Activated T-cell treated with anti-CD3 and anti-CD28 coated beads, Interleukin-2, amount 50 U/mL, for 1 hour (primary cell): ENCODE data around the gene CAMTA1.

Source experiments
- DNase-seq: peaks from one replicate; pipeline ENCODE4 v3.0.0-alpha.2; 2020

The CAMTA1 gene

DNA sequence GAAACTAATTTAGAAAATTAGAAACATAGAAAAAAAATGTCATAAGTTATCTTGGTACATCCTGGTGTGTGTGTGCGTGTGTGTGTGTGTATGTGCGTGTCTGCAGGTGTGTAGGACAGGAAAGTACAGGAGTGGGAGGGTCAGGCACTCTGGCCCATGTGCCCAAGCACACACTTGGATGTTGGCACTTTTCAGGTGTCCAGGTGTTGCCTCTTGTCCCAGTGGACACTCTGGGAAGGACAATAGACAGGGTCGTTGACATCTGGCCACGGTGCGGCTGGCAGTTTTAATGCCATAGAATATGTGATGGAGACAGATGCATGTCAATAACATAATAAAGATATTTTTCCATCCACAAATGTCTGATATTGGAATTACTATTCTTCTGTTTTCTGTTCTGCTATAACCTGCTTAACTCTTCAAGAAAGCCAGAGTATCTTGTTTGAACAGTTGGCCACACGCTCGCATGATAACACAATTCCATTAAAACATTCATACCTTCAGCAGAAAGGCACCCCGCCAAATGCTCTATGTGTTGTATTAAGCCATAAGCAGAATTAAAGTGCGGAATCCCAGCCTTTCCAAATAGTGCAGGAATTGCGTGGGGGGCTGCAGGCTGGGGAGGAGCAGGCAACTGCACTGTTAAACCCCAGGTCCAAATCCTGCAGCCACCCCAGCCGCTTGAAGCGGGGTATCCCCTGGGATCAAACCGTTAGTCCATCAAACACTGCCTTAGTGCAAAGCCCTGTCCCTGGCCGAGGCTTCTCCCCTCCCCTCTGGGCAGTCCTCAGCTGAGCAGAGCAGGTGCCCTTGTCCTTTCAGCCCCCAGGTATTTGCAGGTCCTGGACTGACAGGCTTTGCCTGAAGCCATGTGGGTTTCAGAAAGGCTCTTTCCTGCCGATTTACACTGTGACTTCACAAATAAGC, 390.0 kb downstream of the CAMTA1 start:
- no peak for DNase-seq

DNA sequence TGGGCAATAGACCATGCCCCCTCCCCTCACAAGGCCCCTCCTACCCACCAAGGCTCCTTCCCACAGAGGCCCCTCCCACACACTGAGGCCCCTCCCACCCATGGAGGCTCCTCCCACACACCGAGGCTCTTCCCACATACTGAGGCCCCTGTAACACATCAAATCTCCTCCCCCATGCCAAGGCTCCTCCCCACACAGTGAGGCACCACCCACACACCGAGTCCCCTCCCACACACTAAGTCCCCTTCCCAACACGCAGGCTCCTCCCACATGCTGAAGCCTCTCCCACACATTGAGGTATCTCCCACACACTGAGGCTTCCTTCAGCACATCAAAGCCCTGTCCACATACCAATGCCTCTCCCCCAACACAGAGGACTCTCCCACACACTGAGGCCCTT, 391.8 kb downstream of the CAMTA1 start:
- no peak for DNase-seq

- no peak for DNase-seq
These were observed 392.3 kb downstream of the CAMTA1 start for GRCh38 chr1:7177438-7178146.

DNA sequence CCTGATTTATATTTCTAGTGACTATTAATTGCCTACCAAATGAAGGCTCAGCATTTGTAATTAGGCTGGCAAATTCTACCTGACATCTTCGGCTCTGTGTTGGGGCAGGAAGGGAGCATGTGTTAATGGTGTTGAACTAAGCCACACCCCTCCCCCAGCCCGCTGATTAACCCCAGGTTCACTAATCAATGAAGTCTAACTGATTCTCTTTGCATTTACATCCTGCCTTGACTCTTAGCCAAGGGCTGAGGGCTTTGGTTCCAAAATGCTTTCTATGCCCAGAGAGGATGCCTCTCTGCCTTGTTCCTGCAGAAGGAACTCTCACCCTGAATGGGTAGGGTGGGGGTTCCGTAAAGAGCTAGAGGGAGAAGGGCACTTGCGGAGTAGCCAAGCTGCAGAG, 393.1 kb downstream of the CAMTA1 start:
- DNase-seq: no peak

- no peak for DNase-seq
These were observed 393.5 kb downstream of the CAMTA1 start for GRCh38 chr1:7178741-7179140.

DNA sequence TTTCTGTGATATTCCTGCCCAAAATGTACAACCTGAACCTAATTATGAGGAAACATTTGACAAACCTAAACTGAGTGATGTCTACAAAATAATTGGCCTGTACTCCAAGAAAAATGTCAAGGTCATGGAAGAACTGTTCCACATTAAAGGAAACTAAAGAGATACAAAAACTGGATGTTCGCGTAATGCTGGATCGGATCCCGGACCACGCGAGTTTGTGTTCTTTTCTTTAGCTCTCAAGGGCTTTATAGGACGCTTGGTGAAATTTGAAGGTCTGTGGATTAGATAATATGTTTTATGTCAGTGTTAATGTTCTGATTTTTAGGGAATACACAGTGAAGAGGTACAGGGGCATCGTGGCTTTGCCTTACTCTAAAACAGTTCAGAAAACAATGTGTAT, 400.5 kb downstream of the CAMTA1 start:
- no peak for DNase-seq

- DNase-seq: no peak
These were observed 401.3 kb downstream of the CAMTA1 start for GRCh38 chr1:7186382-7187111.

DNA sequence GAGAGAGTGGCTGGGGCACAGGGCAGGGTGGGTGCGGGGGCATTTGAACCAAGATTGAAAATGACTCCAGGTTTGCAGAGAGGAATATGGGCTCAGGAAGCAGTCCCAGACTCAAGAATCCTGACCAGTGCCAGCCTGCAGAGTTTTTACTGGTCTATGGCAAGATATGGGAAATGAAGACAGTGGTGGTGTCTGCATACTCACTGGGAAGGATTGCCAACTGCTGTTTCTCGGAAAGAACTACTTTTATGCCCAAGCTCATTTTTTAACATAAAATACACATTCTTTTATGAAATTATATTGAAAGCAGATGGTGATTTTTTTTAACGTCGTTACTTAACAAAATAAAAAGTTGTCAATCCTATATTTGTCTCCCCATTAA, 401.8 kb downstream of the CAMTA1 start:
- DNase-seq: no peak

DNA sequence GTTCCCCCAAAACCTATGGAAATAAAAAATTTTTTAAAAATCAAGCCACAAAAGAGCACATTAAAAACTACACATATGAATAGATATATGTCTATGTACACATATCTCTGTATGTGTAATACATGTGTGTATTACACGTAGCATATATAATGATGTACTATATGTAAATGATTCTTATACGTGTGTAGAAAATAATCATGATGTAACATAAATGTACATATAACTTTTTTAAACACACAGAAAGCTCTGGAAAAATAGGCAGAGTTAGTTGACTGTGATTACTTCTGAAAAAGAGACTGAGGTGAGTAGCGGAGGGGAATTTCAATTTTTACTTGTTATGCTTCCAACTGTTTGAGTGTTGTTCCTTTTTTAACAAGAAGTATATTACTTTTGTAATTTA, 405.0 kb downstream of the CAMTA1 start:
- no peak for DNase-seq

DNA sequence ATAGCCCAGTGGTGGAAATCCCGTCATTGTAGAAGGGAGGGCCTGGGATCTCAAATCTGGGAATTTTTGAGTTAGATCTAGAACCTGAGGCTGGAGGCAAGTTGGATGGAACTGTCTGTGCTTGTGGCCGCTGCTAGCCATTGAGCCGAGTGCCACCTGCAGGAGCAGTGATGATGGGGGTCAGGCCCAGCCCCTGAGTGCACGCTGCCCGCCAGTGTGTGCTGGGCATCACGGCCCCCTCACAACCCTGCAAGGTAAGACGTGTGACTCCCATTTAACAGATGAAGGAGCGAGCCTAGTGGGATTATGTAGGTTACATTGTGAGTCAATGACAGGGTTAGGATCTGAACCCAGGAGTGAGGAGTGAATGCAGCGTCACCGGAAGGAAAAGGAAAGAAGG, 407.2 kb downstream of the CAMTA1 start:
- DNase-seq: no peak

DNA sequence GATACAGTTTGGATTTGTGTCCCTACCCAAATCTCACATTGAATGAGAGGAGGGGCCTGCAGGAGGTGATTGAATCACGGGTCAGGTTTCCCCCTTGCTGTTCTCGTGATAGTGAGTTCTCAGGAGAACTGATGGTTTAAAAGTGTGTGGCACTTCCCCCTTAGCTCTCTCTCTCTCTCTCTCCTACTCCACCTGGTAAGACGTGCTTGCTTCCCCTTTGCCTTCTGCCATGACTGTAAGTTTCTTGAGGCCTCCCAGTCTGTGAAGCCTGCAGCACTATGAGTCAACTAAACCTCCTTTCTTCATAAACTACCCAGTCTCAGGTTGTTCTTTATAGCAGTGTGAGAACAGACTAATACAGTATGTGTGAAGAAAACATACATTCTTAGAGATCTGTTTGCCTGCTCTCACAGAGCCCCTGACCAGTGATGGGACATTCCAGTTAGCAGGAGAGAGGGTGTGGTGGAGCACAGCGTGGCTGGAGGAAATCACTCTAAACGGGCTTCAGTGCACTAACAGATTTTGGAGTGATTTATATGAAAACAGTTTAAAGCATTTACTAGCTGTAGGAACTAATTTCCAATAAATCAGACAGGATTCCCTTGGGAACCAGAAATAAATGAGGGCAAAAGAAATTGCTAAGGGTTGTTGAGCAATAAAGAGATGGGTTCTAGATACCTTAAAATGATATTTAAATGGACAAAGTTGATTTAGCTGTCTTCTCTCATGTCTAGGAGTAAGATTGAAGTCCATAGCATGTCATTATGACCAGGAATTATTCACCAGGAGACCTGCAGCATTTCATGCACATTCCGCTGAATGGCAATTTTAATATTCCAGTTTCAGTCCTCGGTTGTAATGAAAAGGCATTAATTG, 411.0 kb downstream of the CAMTA1 start:
- no peak for DNase-seq

- no peak for DNase-seq
These were observed 413.4 kb downstream of the CAMTA1 start for GRCh38 chr1:7198664-7199063.

- no peak for DNase-seq
These were observed 414.0 kb downstream of the CAMTA1 start for GRCh38 chr1:7199077-7199779.

DNA sequence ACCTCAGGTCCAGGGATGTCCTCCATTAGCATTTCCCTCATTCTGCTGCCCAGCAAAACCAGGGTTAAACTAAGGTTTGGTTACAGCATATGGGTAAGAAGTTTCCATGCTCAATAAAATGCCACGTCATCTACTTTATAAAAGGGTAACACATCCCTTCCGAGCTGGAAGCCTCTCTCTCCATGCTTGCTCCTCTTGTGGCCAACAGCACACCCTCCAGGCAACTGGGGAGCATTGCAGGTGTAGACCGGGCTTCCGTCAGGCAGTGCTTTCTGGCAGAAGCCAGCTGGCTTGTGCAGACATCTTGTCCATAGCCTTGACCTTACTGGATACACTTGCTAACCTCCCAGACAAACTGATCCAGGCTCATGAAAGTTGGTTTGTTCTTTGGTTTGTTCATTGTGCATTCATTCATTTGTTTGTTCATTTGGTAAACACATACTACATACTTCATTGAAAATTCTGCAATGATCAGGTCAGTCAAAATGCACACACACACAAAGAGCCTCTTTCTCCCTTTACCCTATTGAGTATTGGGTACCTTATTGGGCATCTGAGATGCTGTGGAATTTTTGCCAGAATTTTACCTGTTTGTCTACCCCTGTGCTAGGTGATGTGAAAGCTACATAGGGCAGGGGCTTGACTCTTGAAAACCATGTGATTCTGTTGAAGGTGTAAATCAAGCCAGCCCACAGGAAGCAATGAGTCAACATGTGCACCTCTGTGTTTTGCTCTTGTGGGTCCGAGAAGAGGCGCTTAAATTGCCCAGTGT, 422.8 kb downstream of the CAMTA1 start:
- DNase-seq: no peak

- no peak for DNase-seq
These were observed 423.5 kb downstream of the CAMTA1 start for GRCh38 chr1:7208647-7209180.

DNA sequence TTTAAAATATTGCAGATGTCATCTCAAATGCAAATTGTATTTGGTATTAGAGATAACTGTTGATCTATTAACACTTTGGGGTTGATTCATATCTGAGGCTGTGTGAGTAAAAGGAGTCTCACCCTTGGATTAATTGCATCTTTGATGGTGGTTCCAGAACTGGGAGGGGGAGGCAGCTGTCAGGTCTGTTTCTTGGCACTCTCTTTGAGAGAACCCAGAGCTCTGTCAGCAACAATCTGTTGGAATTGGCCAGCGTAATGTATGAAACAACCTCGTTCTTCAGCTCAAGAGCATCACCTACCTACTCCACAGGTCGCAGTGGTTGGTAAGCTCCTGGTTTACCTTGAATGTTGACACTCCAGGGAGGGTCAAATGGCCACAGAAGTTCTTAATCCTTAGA, 424.1 kb downstream of the CAMTA1 start:
- no peak for DNase-seq

DNA sequence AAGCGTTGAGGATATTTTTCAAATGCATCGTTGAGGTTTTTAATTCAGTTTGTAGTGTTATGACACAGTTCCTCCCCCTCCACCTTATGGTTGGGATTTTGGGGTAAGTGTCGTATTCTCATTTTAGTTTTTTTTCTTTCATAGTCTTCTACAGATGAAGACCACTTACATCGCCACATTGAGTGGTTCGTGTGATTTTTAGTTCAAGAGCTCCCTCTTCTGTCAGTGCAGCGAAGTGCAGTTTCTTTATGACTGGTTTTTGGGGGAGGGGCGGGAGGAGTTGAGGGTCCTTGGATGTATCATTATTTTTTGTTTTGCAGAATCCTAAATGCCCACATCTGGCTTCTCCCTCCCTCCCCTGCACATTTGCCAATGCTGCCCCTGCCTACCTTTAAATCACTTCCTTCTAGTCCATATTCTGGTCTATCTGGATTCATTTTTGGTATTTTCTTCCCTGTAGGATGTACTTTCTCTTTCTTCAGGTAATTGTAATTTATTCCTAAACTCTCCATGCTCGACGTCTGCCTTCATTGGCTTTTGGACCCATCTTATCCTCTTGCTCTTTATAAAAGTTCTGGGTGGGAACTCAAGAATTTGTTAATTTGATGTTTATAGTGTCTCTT, 433.1 kb downstream of the CAMTA1 start:
- no peak for DNase-seq

DNA sequence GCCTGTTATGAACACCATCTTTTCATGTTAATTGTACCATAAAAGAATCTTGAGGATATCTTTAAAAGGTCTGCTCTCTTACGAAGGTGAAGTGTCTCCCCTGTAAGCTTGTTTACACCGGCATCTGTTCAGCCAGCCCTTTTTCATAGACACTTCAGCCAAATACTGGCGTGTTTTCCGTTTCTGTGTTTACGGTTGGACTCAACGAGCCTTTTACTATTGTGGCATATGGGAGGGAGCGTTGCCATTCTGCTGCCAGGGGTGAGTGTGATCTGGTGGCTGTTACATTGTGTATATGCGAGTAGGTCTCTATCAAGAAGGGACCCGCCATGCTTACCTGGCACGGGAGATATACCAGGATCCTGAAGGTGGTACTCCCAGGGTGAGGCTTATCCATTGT, 433.8 kb downstream of the CAMTA1 start:
- DNase-seq: no peak

GRCh38 chr1:7220007-7220406, 434.8 kb downstream of the CAMTA1 start:
- DNase-seq: no peak

- DNase-seq: no peak
These were observed 435.5 kb downstream of the CAMTA1 start for GRCh38 chr1:7220712-7221252.
